B cell (primary cell): Measurements from ENCODE around the gene CCNDBP1. TPM values are rescaled to one million over a fixed set of nuclear protein-coding genes. Genes with fewer than 3 reads are reported as not detected.

Experiments used
- ATAC-seq: fragments of 200-7000 bp; cut with Tn5 transposase; one replicate; pipeline ENCODE4 v1.10.0; 2021; ENCODE audit warnings: low read depth, mild to moderate bottlenecking, moderate number of reproducible peaks, moderate library complexity
- CTCF ChIA-PET: fragments of 350-600 bp; sonication (Branson Sonifier 250); formaldehyde crosslinking; loops from one replicate; lab custom pipeline; 2021; ENCODE audit warnings: antibody characterized with exemption, inconsistent platforms; lab: Charles Lee
- POLR2A ChIA-PET: fragments of 350-600 bp; sonication (Branson Sonifier 250); formaldehyde crosslinking; loops from one replicate; lab custom pipeline; 2021; ENCODE audit warnings: antibody characterized with exemption; lab: Charles Lee
- DNase-seq: peaks from one replicate; pipeline ENCODE4 v3.0.0; 2013
- H2AFZ ChIP-seq: 2 replicates; pipeline ENCODE4 v1.6.1; 2012; ENCODE audit warnings: mild to moderate bottlenecking, low read depth, low read length; ENCODE audit not compliant: insufficient read depth, poor library complexity, severe bottlenecking
- H3K27ac ChIP-seq, 2 donors: 1 replicate in 1 of 2; 2 replicates in 1 of 2; pipeline ENCODE4 v1.5.1; 2012 to 2013; ENCODE audit warnings: low read length in 2 of 2, mild to moderate bottlenecking in 2 of 2, moderate library complexity in 1 of 2
- H3K27me3 ChIP-seq, 4 experiments: fragments of 200-600 bp in 1 of 4; sonication (generic) in 1 of 4; replicated peaks in 1 of 4; 1 replicate in 2 of 4; 2 replicates in 2 of 4; pipeline versions ENCODE4 v1.6.1 to v1.7.0; 2013 to 2016; ENCODE audit warnings: low read length in 3 of 4, mild to moderate bottlenecking in 2 of 4, mixed read lengths in 1 of 4, moderate library complexity in 1 of 4; ENCODE audit not compliant: insufficient read depth in 4 of 4, control insufficient read depth in 3 of 4; ENCODE audit errors: control extremely low read depth in 1 of 4
- H3K36me3 ChIP-seq, 2 experiments: replicated peaks in 1 of 2; 1 replicate in 1 of 2; 2 replicates in 1 of 2; pipeline versions ENCODE4 v1.6.1 to v1.7.1; 2013; ENCODE audit warnings: low read length in 1 of 2; ENCODE audit not compliant: insufficient read depth in 2 of 2, control insufficient read depth in 1 of 2; ENCODE audit errors: control extremely low read depth in 1 of 2, extremely low read depth in 1 of 2
- H3K4me1 ChIP-seq, 2 donors: fragments of 200-600 bp in 1 of 2; sonication (generic) in 1 of 2; 1 replicate in 1 of 2; 2 replicates in 1 of 2; pipeline versions ENCODE4 v1.5.1 to v1.6.1; 2013 to 2017; ENCODE audit warnings: low read length in 2 of 2; ENCODE audit not compliant: control insufficient read depth in 2 of 2, insufficient read depth in 2 of 2
- H3K4me2 ChIP-seq: replicated peaks from 2 replicates; pipeline ENCODE3; 2012; ENCODE audit warnings: mild to moderate bottlenecking, low read depth, low read length; ENCODE audit not compliant: poor library complexity, severe bottlenecking
- H3K4me3 ChIP-seq, 5 experiments: fragments of 200-600 bp in 1 of 5; sonication (generic) in 1 of 5; 1 replicate in 3 of 5; 2 replicates in 2 of 5; pipeline versions ENCODE4 v1.5.1 to v1.7.0; 2011 to 2016; ENCODE audit warnings: low read length in 4 of 5, mild to moderate bottlenecking in 4 of 5, low read depth in 2 of 5, control low read depth in 1 of 5, moderate library complexity in 1 of 5; ENCODE audit not compliant: insufficient read depth in 1 of 5; ENCODE audit errors: control extremely low read depth in 1 of 5, extremely low read depth in 1 of 5
- H3K79me2 ChIP-seq: fragments of 200-600 bp; sonication (generic); one replicate; pipeline ENCODE4 v1.6.0; 2016; ENCODE audit warnings: low read length; ENCODE audit not compliant: control insufficient read depth, insufficient read depth
- H3K9ac ChIP-seq: fragments of 200-600 bp; sonication (generic); 2 replicates; pipeline ENCODE4 v1.6.1; 2017; ENCODE audit warnings: mild to moderate bottlenecking, low read length, moderate library complexity
- H3K9me3 ChIP-seq, 3 donors: one replicate each; pipeline versions ENCODE4 v1.6.1 to v1.7.1; 2013; ENCODE audit warnings: low read length in 2 of 3; ENCODE audit not compliant: control insufficient read depth in 2 of 3, insufficient read depth in 1 of 3; ENCODE audit errors: control extremely low read depth in 1 of 3
- H4K20me1 ChIP-seq: 2 replicates; pipeline ENCODE4 v1.6.0; 2012; ENCODE audit warnings: mild to moderate bottlenecking, low read length; ENCODE audit not compliant: insufficient read depth, control insufficient read depth, poor library complexity, severe bottlenecking
- H3K27ac Mint-ChIP-seq: one replicate; pipeline ENCODE4 v1.8.0; 2021; ENCODE audit warnings: mixed read lengths
- H3K27me3 Mint-ChIP-seq: one replicate; pipeline ENCODE4 v1.8.0; 2021; ENCODE audit warnings: mixed read lengths
- H3K4me1 Mint-ChIP-seq: one replicate; pipeline ENCODE4 v1.8.0; 2021; ENCODE audit warnings: mixed read lengths
- H3K4me3 Mint-ChIP-seq: one replicate; pipeline ENCODE4 v1.8.0; 2021; ENCODE audit warnings: mixed read lengths
- H3K9me3 Mint-ChIP-seq: one replicate; pipeline ENCODE4 v1.8.0; 2022; ENCODE audit warnings: mixed read lengths; ENCODE audit not compliant: insufficient read depth
- CTCF ChIP-seq: fragments of 200-600 bp; IDR thresholded peaks from one replicate; pipeline ENCODE4 v1.8.0; 2022; ENCODE audit warnings: antibody characterized with exemption, mild to moderate bottlenecking
- EZH2 ChIP-seq: IDR thresholded peaks from 2 replicates; pipeline ENCODE4 v1.6.1; 2012; ENCODE audit warnings: borderline replicate concordance, low read depth, mild to moderate bottlenecking, moderate library complexity, low read length; ENCODE audit not compliant: insufficient read depth, poor library complexity, severe bottlenecking
- WGBS: methylation state at CpG from one replicate; pipeline ENCODE4 v1.1.5; 2013; ENCODE audit warnings: missing lambda C conversion rate; ENCODE audit not compliant: insufficient coverage; 5-methylcytosine and 5-hydroxymethylcytosine counted together
- intact Hi-C: fragments of 100-400 bp; cut with micrococcal nuclease; formaldehyde crosslinking; loops from one replicate; pipeline ENCODE4 v1.10.0; 2022
- polyA plus RNA-seq: library from polyadenylated mRNA; depleted of rRNA; stranded (reverse); fragments of >200 nt; gene quantifications from 2 replicates; pipeline ENCODE4 v1.2.3, GENCODE V29; 2012
- total RNA-seq, 2 donors: library from RNA; stranded (reverse); fragments of 120-200 nt in 1 of 2; gene quantifications; 1 replicate in 1 of 2; 2 replicates in 1 of 2; pipeline versions ENCODE4 v1.2.3 to v1.2.4, GENCODE V29; 2013 to 2022

The CCNDBP1 gene
- total and polyA plus RNA-seq, 2 donors (not counting 1 experiment from before 2014, with no cell fraction given) = 111 to 113 TPM

DNA sequence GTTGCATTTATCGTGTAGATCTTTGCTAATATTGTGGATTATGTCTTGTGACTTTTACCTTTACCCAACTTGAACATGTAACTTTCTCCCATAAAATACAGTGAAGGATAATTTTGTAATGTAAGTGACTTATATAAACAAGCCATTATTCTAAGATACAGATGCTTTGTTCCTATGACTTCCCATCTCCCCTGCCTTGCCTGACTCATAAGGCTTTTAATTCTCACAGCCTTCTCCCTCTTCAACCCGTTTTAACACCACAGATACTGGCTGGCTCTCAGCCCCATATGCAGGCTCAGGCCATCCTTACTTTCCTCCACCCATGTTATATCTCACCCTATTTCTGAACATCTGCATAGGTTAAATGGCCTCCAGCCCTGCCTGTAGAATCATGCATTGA, 4.1 kb downstream of the CCNDBP1 start:
- intact Hi-C loops = loop anchor here (10.0 kb wide), 1 partner anchor 326 kb away; the partner anchor contains the start of gene MAP1A
- H3K27me3 ChIP-seq = no peaks in the 10 kb centered on the region
- CTCF ChIA-PET = interaction anchor here (1.3 to 2.1 kb wide), 2 partner anchors 15 to 96 kb away, joined by 7 to 11 read pairs; no protein-coding TSS in a partner anchor
- peaks cover 52% of the 10 kb centered on the region for H4K20me1 ChIP-seq
- no peak overlapping the region for H3K27ac ChIP-seq
- Mint-ChIP-seq H3K4me3 (no peak overlapping the region), H3K27me3 (no peaks in the 10 kb centered on the region), H3K27ac (no peak overlapping the region), H3K9me3 (no peaks in the 10 kb centered on the region), H3K4me1 (peaks cover 42% of the 10 kb centered on the region)
- H3K4me3 ChIP-seq = no peak overlapping the region
- H2AFZ ChIP-seq = no peak overlapping the region
- peaks cover 12 to 59% of the 10 kb centered on the region in 2 experiments for H3K36me3 ChIP-seq
- DNase-seq (no peak), ATAC-seq (no peak)
- no peaks in the 10 kb centered on the region for H3K9me3 ChIP-seq
- 89% methylated on average over 1 of the region's 2 CpGs for WGBS
- TF ChIP-seq CTCF (no peak), EZH2 (no peak)
- POLR2A ChIA-PET = no interaction called here
- peaks cover 56% of the 10 kb centered on the region for H3K79me2 ChIP-seq
- H3K4me2 ChIP-seq = no peak overlapping the region
- no peak overlapping the region for H3K9ac ChIP-seq
- peaks cover 21 to 32% of the 10 kb centered on the region in 2 donors for H3K4me1 ChIP-seq

DNA sequence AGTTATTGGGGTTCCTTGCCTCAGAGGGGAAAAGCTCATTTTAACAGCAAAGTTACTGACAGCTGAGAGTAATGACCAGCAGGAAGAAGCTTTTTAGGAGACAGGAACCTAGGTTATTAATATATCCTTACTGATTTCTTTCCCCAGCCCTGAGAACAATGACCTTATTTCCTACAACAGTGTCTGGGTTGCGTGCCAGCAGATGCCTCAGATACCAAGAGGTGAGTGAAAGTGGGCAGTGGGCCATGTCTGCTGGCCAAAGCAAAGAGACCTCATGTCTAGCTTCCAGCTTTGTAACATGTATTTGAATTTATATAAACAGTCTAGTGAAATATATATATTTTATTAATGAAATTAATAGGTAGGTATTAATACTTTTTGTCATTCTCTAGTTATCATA, 5.0 kb downstream of the CCNDBP1 start:
- CTCF ChIA-PET = interaction anchor here (0.9 to 2.1 kb wide), 3 partner anchors 12 to 96 kb away, joined by 3 to 11 read pairs (median 4); no protein-coding TSS in a partner anchor
- no CpG with 5 or more reads among the region's 1 CpG for WGBS
- intact Hi-C loops = no loop called here
- DNase-seq (no peak), ATAC-seq (no peak)
- H3K4me2 ChIP-seq = no peak overlapping the region
- H3K79me2 ChIP-seq = peaks cover 56% of the 10 kb centered on the region
- H3K27ac Mint-ChIP-seq = no peak overlapping the region
- H3K36me3 ChIP-seq = peaks cover 12 to 68% of the 10 kb centered on the region in 2 experiments
- no peak overlapping the region for H3K4me3 Mint-ChIP-seq
- peaks cover 36% of the 10 kb centered on the region for H3K4me1 Mint-ChIP-seq
- no peak overlapping the region for H2AFZ ChIP-seq
- no peaks in the 10 kb centered on the region for H3K9me3 ChIP-seq
- no peak overlapping the region for H3K27ac ChIP-seq
- no peaks in the 10 kb centered on the region for H3K9me3 Mint-ChIP-seq
- H3K4me1 ChIP-seq = peaks cover 21 to 26% of the 10 kb centered on the region in 2 donors
- no peaks in the 10 kb centered on the region for H3K27me3 ChIP-seq
- no peak overlapping the region for H3K4me3 ChIP-seq
- no peak for TF ChIP-seq CTCF
- TF ChIP-seq EZH2 = no peak
- no peak overlapping the region for H3K9ac ChIP-seq
- H3K27me3 Mint-ChIP-seq = no peaks in the 10 kb centered on the region
- peaks cover 52% of the 10 kb centered on the region for H4K20me1 ChIP-seq
- POLR2A ChIA-PET = no interaction called here
